ENCODE data around the gene TCAIM. TPM values are rescaled to one million over a fixed set of nuclear protein-coding genes. Genes with fewer than 3 reads are reported as not detected.

The TCAIM gene
- total RNA-seq, 2 experiments from 2014 or later, result 2.9 to 4.2 TPM

DNA sequence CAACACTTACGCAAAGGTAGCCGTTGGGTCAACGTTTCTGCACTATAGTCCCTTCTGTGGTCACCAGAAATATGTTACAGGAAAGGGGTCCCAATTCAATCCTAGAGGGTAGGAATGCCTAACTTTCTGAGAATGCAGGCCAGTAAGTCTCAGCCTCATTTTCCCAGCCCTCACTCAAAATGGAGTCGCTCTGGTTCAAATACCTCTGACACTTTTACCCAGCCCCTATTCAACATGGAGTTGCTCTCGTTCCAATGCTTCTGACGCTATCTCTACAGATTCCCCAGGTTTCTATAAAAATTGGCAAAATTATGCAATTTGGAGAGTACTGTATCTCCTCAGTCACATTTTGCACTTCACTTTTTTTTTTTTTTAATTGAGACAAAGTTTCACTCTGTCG, 99.2 kb downstream of the TCAIM start:
- no peak for DNase-seq
- CTCF ChIA-PET, result no interaction called here
- H3K4me3 Mint-ChIP-seq, result no peak overlapping the region

DNA sequence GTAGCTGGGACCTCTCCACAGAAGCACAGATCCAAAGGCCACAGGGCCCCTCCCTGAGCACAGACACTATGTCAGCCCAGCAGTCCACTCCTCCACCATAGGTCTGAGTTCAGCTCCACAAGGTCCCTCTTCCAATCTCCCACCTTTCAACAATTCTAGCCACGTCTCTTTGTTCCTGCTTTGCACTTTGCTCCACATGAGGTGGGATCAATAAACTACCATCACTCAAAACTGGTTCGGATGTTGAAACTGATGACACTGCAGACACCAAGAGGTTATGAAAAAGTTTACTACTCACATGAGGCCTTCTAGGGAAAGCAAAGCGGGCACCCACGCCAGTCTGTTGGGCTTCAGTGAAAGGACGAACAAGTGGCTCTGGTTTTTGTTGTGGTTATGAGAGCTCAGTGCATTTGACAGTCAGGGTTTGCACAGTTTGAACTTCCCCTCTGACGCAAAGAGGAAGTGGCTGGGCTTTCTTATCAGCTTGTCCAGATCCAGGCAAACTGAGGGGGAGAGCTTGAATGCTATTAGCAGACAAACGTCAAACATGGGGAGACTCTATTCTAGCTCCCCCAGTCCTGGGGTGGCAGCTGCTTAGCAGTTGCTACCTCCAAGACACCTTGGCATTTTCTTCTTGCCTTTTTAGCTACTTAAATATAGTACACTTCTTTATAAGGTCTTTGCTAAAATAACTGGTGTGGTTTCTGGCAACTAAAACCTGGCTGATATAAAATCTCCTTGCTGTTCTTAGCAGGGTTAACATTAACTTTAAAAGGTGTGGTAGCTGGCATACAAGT, 101.1 kb downstream of the TCAIM start:
- ATAC-seq (ENCODE audit: poor library complexity), result peak; percentile 81
- peak overlapping the region; percentile 54 to 80 for H3K27ac ChIP-seq (ENCODE audit: low read depth in 1 of 2, low read length in 2 of 2)
- H3K36me3 ChIP-seq (ENCODE audit: insufficient read depth, low read length), result no peaks in the 10 kb centered on the region
- DNase-seq, result peak; percentile 10 to 88 (median 44)
- TF ChIP-seq, protein P1, sequence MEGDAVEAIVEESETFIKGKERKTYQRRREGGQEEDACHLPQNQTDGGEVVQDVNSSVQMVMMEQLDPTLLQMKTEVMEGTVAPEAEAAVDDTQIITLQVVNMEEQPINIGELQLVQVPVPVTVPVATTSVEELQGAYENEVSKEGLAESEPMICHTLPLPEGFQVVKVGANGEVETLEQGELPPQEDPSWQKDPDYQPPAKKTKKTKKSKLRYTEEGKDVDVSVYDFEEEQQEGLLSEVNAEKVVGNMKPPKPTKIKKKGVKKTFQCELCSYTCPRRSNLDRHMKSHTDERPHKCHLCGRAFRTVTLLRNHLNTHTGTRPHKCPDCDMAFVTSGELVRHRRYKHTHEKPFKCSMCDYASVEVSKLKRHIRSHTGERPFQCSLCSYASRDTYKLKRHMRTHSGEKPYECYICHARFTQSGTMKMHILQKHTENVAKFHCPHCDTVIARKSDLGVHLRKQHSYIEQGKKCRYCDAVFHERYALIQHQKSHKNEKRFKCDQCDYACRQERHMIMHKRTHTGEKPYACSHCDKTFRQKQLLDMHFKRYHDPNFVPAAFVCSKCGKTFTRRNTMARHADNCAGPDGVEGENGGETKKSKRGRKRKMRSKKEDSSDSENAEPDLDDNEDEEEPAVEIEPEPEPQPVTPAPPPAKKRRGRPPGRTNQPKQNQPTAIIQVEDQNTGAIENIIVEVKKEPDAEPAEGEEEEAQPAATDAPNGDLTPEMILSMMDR (IDR thresholded peaks at IDR 0.05), result no peak
- no peaks in the 10 kb centered on the region for H3K27me3 ChIP-seq (ENCODE audit: control insufficient read depth in 1 of 2, insufficient read depth in 2 of 2, low read length in 2 of 2)
- CTCF ChIA-PET, result interaction anchor here (1.1 kb wide), 1 partner anchor 102 kb away, joined by 3 read pairs; the partner anchor contains the start of gene TCAIM
- intact Hi-C loops (cut with DNase I, micrococcal nuclease), result loop anchor here (5.0 to 10.0 kb wide), 3 partner anchors 38 to 115 kb away; partner anchors contain the start of gene ZNF445 (in 1 of the 2)
- no peaks in the 10 kb centered on the region for H3K27me3 Mint-ChIP-seq
- POLR2A ChIA-PET, result interaction anchor here (0.7 to 1.7 kb wide), 5 partner anchors 10 to 684 kb away, joined by 3 to 16 read pairs (median 3); partner anchors contain the start of genes TCAIM and ZNF445
- no peaks in the 10 kb centered on the region for H3K9me3 Mint-ChIP-seq
- peaks cover 39% of the 10 kb centered on the region for H3K4me1 Mint-ChIP-seq (ENCODE audit: low read depth)
- H3K9me3 ChIP-seq (ENCODE audit: control insufficient read depth in 1 of 2, insufficient read depth in 1 of 2, low read length in 2 of 2), result no peaks in the 10 kb centered on the region
- peak overlapping the region; percentile 84 for H3K27ac Mint-ChIP-seq
- no peak overlapping the region for H3K4me3 ChIP-seq (ENCODE audit: low read length)
- peaks cover 30% of the 10 kb centered on the region for H3K4me1 ChIP-seq (ENCODE audit: insufficient read depth, low read length)
- peaks cover 17% of the 10 kb centered on the region for H3K36me3 Mint-ChIP-seq (ENCODE audit: low read depth)
- peak overlapping the region; percentile 75 for H3K4me3 Mint-ChIP-seq

More for the DNA sequence above, 99.2 kb downstream of the TCAIM start:
- POLR2A ChIA-PET, result no interaction called here
- no peak overlapping the region for H3K27ac ChIP-seq (ENCODE audit: low read depth in 1 of 2, low read length in 2 of 2)
- no peaks in the 10 kb centered on the region for H3K36me3 ChIP-seq (ENCODE audit: insufficient read depth, low read length)
- intact Hi-C loops (cut with DNase I, micrococcal nuclease), result loop anchor here (10.0 kb wide), 2 partner anchors 77 to 113 kb away; no protein-coding TSS in a partner anchor
- no peaks in the 10 kb centered on the region for H3K27me3 Mint-ChIP-seq
- peaks cover 33% of the 10 kb centered on the region for H3K4me1 Mint-ChIP-seq (ENCODE audit: low read depth)
- no peaks in the 10 kb centered on the region for H3K27me3 ChIP-seq (ENCODE audit: control insufficient read depth in 1 of 2, insufficient read depth in 2 of 2, low read length in 2 of 2)
- H3K36me3 Mint-ChIP-seq (ENCODE audit: low read depth), result peaks cover 8% of the 10 kb centered on the region
- no peaks in the 10 kb centered on the region for H3K9me3 Mint-ChIP-seq
- no peak overlapping the region for H3K4me3 ChIP-seq (ENCODE audit: low read length)
- H3K4me1 ChIP-seq (ENCODE audit: insufficient read depth, low read length), result peaks cover 28% of the 10 kb centered on the region
- ATAC-seq (ENCODE audit: poor library complexity), result no peak
- peak overlapping the region; percentile 12 for H3K27ac Mint-ChIP-seq
- TF ChIP-seq, protein P1 (IDR thresholded peaks at IDR 0.05), result no peak
- no peaks in the 10 kb centered on the region for H3K9me3 ChIP-seq (ENCODE audit: control insufficient read depth in 1 of 2, insufficient read depth in 1 of 2, low read length in 2 of 2)

- no peaks in the 10 kb centered on the region for H3K27me3 ChIP-seq (ENCODE audit: control insufficient read depth in 1 of 2, insufficient read depth in 2 of 2, low read length in 2 of 2)
- CTCF ChIA-PET, result no interaction called here
- Mint-ChIP-seq H3K27ac (peak overlapping the region; percentile 84), H3K9me3 (no peaks in the 10 kb centered on the region), H3K27me3 (no peaks in the 10 kb centered on the region), H3K4me3 (no peak overlapping the region), H3K4me1 (ENCODE audit: low read depth) (peaks cover 42% of the 10 kb centered on the region), H3K36me3 (ENCODE audit: low read depth) (peaks cover 43% of the 10 kb centered on the region)
- TF ChIP-seq, protein P1 (IDR thresholded peaks at IDR 0.05), result no peak
- ATAC-seq (ENCODE audit: poor library complexity) (no peak), DNase-seq (no peak)
- intact Hi-C loops (cut with DNase I, micrococcal nuclease), result loop anchor here in 1 of 2 experiments (5.0 kb wide), 1 partner anchor 35 kb away; the partner anchor contains the start of gene ZNF445
- peaks cover 30% of the 10 kb centered on the region for H3K4me1 ChIP-seq (ENCODE audit: insufficient read depth, low read length)
- H3K27ac ChIP-seq (ENCODE audit: low read depth in 1 of 2, low read length in 2 of 2), result peak overlapping the region in 1 of 2 donors; percentile 1
- H3K9me3 ChIP-seq (ENCODE audit: control insufficient read depth in 1 of 2, insufficient read depth in 1 of 2, low read length in 2 of 2), result no peaks in the 10 kb centered on the region
- peaks cover 21% of the 10 kb centered on the region for H3K36me3 ChIP-seq (ENCODE audit: insufficient read depth, low read length)
- POLR2A ChIA-PET, result no interaction called here
- H3K4me3 ChIP-seq (ENCODE audit: low read length), result no peak overlapping the region
These were observed 104.2 kb downstream of the TCAIM start for GRCh38 chr3:44442596-44443309.

Measured in CD4-positive, alpha-beta T cell (primary cell).